ENCODE results near the gene LRRC3C. TPM values are rescaled to one million over a fixed set of nuclear protein-coding genes. Genes with fewer than 3 reads are reported as not detected.
"Not testable (repeated sequence)": the region's sequence is repeated elsewhere in the genome, so short reads cannot be mapped to it uniquely, and the experiment has no call there.

Gene LRRC3C
- total RNA-seq (not detected), polyA plus RNA-seq (ENCODE audit: insufficient read depth in 1 of 8, insufficient read length in 8 of 8, low replicate concordance in 1 of 8) (under 1 TPM in 1 of 8 donors, not detected in 7; 0.18 TPM)
- long read RNA-seq, donor 1: 0 reads
- long read RNA-seq, donor 2: 0 reads
- long read RNA-seq, donor 3: 0 reads
- long read RNA-seq, donor 4: 0 reads
- long read RNA-seq, donor 5: 0 reads
- long read RNA-seq, donor 6: 0 reads
- long read RNA-seq, donor 7: 0 reads
- long read RNA-seq, donor 8: 0 reads
- long read RNA-seq, donor 9: 0 reads
- long read RNA-seq, donor 10: 0 reads
- long read RNA-seq, donor 11: 0 reads

GRCh38 chr17:39927101-39927928 lies at the start of gene LRRC3C, which contains the start of gene ORMDL3:
Gene LRRC3C, plus strand, starts transcription at chr17:39927732. Its CDS starts 13,792 bp downstream, at chr17:39941524.
Gene ORMDL3, minus strand, starts transcription at chr17:39927601. Its CDS starts 3,398 bp downstream, at chr17:39924203.
- peaks cover 34% of the 10 kb centered on the region for H3K4me1 ChIP-seq (ENCODE audit: control insufficient read depth, insufficient read depth, low read length)
- peak within 1 kb of the TSS; percentile 74 for H3K4me3 ChIP-seq (ENCODE audit: low read length)

GRCh38 chr17:39886102-39886501 lies 41.4 kb upstream of the LRRC3C start:
- H3K27me3 ChIP-seq (ENCODE audit: control insufficient read depth, insufficient read depth, low read length): not testable (repeated sequence)

More at GRCh38 chr17:39927101-39927928, at the start of gene LRRC3C, which contains the start of gene ORMDL3:
- Histone ChIP-seq H3K9me3 (replicated peaks; ENCODE audit: control insufficient read depth, low read depth, low read length) (no peaks in the 10 kb centered on the region), H3K27ac (ENCODE audit: low read length) (peak within 1 kb of the TSS; percentile 91), H3K27me3 (ENCODE audit: control insufficient read depth, insufficient read depth, low read length) (no peaks in the 10 kb centered on the region), H3K36me3 (ENCODE audit: control insufficient read depth, insufficient read depth, low read length) (peaks cover 24% of the 10 kb centered on the region)
- WGBS (ENCODE audit: insufficient coverage): 1% methylated on average over 61 of the region's 72 CpGs
- DNase-seq: peak; percentile 97

GRCh38 chr17:39887078-39887477 lies 40.5 kb upstream of the LRRC3C start:
- no peak for DNase-seq
- no peak overlapping the region for H3K27ac ChIP-seq (ENCODE audit: low read length)
- no peak overlapping the region for H3K4me3 ChIP-seq (ENCODE audit: low read length)
- no peaks in the 10 kb centered on the region for H3K4me1 ChIP-seq (ENCODE audit: control insufficient read depth, insufficient read depth, low read length)
- no peaks in the 10 kb centered on the region for H3K36me3 ChIP-seq (ENCODE audit: control insufficient read depth, insufficient read depth, low read length)
- peaks cover 3% of the 10 kb centered on the region for H3K9me3 ChIP-seq (replicated peaks; ENCODE audit: control insufficient read depth, low read depth, low read length)
- H3K27me3 ChIP-seq (ENCODE audit: control insufficient read depth, insufficient read depth, low read length): no peaks in the 10 kb centered on the region

More at GRCh38 chr17:39886102-39886501, 41.4 kb upstream of the LRRC3C start:
- 74% methylated on average over 2 of the region's 5 CpGs for WGBS (ENCODE audit: insufficient coverage)
- DNase-seq; H3K27ac ChIP-seq (ENCODE audit: low read length); H3K9me3 ChIP-seq (replicated peaks; ENCODE audit: control insufficient read depth, low read depth, low read length); H3K4me3 ChIP-seq (ENCODE audit: low read length); H3K36me3 ChIP-seq (ENCODE audit: control insufficient read depth, insufficient read depth, low read length); H3K4me1 ChIP-seq (ENCODE audit: control insufficient read depth, insufficient read depth, low read length): not testable (repeated sequence)

- Histone ChIP-seq H3K36me3 (ENCODE audit: control insufficient read depth, insufficient read depth, low read length) (no peaks in the 10 kb centered on the region), H3K4me1 (ENCODE audit: control insufficient read depth, insufficient read depth, low read length) (no peaks in the 10 kb centered on the region), H3K27me3 (ENCODE audit: control insufficient read depth, insufficient read depth, low read length) (no peaks in the 10 kb centered on the region), H3K27ac (ENCODE audit: low read length) (no peak overlapping the region), H3K9me3 (replicated peaks; ENCODE audit: control insufficient read depth, low read depth, low read length) (peaks cover 3% of the 10 kb centered on the region), H3K4me3 (ENCODE audit: low read length) (no peak overlapping the region)
- no CpG with 5 or more reads among the region's 2 CpGs for WGBS (ENCODE audit: insufficient coverage)
- no peak for DNase-seq
Measured at GRCh38 chr17:39889200-39889599, 38.3 kb upstream of the LRRC3C start.

GRCh38 chr17:39894681-39895376 lies 32.7 kb upstream of the LRRC3C start:
- Histone ChIP-seq H3K4me1 (ENCODE audit: control insufficient read depth, insufficient read depth, low read length) (no peaks in the 10 kb centered on the region), H3K27ac (ENCODE audit: low read length) (no peak overlapping the region), H3K36me3 (ENCODE audit: control insufficient read depth, insufficient read depth, low read length) (no peaks in the 10 kb centered on the region), H3K27me3 (ENCODE audit: control insufficient read depth, insufficient read depth, low read length) (no peaks in the 10 kb centered on the region), H3K9me3 (replicated peaks; ENCODE audit: control insufficient read depth, low read depth, low read length) (peaks cover 3% of the 10 kb centered on the region), H3K4me3 (ENCODE audit: low read length) (no peak overlapping the region)
- WGBS (ENCODE audit: insufficient coverage): no CpG with 5 or more reads among the region's 3 CpGs
- DNase-seq: no peak

GRCh38 chr17:39898088-39898487 lies 29.4 kb upstream of the LRRC3C start:
- no peak for DNase-seq
- no peaks in the 10 kb centered on the region for H3K27me3 ChIP-seq (ENCODE audit: control insufficient read depth, insufficient read depth, low read length)
- H3K27ac ChIP-seq (ENCODE audit: low read length): no peak overlapping the region
- no peaks in the 10 kb centered on the region for H3K36me3 ChIP-seq (ENCODE audit: control insufficient read depth, insufficient read depth, low read length)
- no peaks in the 10 kb centered on the region for H3K9me3 ChIP-seq (replicated peaks; ENCODE audit: control insufficient read depth, low read depth, low read length)
- WGBS (ENCODE audit: insufficient coverage): no CpG with 5 or more reads among the region's 4 CpGs
- no peaks in the 10 kb centered on the region for H3K4me1 ChIP-seq (ENCODE audit: control insufficient read depth, insufficient read depth, low read length)
- no peak overlapping the region for H3K4me3 ChIP-seq (ENCODE audit: low read length)

- H3K4me1 ChIP-seq (ENCODE audit: control insufficient read depth, insufficient read depth, low read length): no peaks in the 10 kb centered on the region
- no peaks in the 10 kb centered on the region for H3K9me3 ChIP-seq (replicated peaks; ENCODE audit: control insufficient read depth, low read depth, low read length)
- no peak overlapping the region for H3K4me3 ChIP-seq (ENCODE audit: low read length)
- peaks cover 3% of the 10 kb centered on the region for H3K36me3 ChIP-seq (ENCODE audit: control insufficient read depth, insufficient read depth, low read length)
- H3K27me3 ChIP-seq (ENCODE audit: control insufficient read depth, insufficient read depth, low read length): no peaks in the 10 kb centered on the region
- no peak for DNase-seq
- no peak overlapping the region for H3K27ac ChIP-seq (ENCODE audit: low read length)
Measured at GRCh38 chr17:39899215-39899614, 28.3 kb upstream of the LRRC3C start.

- WGBS (ENCODE audit: insufficient coverage): no CpG with 5 or more reads among the region's 2 CpGs
- H3K27me3 ChIP-seq (ENCODE audit: control insufficient read depth, insufficient read depth, low read length); H3K27ac ChIP-seq (ENCODE audit: low read length); DNase-seq; H3K4me1 ChIP-seq (ENCODE audit: control insufficient read depth, insufficient read depth, low read length); H3K36me3 ChIP-seq (ENCODE audit: control insufficient read depth, insufficient read depth, low read length); H3K9me3 ChIP-seq (replicated peaks; ENCODE audit: control insufficient read depth, low read depth, low read length); H3K4me3 ChIP-seq (ENCODE audit: low read length): not testable (repeated sequence)
Measured at GRCh38 chr17:39902027-39902426, 25.5 kb upstream of the LRRC3C start.

- Histone ChIP-seq H3K27ac (ENCODE audit: low read length) (no peak overlapping the region), H3K4me3 (ENCODE audit: low read length) (no peak overlapping the region), H3K36me3 (ENCODE audit: control insufficient read depth, insufficient read depth, low read length) (peaks cover 3% of the 10 kb centered on the region), H3K9me3 (replicated peaks; ENCODE audit: control insufficient read depth, low read depth, low read length) (no peaks in the 10 kb centered on the region), H3K27me3 (ENCODE audit: control insufficient read depth, insufficient read depth, low read length) (no peaks in the 10 kb centered on the region), H3K4me1 (ENCODE audit: control insufficient read depth, insufficient read depth, low read length) (no peaks in the 10 kb centered on the region)
- WGBS (ENCODE audit: insufficient coverage): 100% methylated on average over 1 of the region's 4 CpGs
- no peak for DNase-seq
Measured at GRCh38 chr17:39903158-39903884, 24.2 kb upstream of the LRRC3C start.
